CD4-positive, CD25-positive, alpha-beta regulatory T cell (primary cell): Measurements from ENCODE around the gene IFNAR2. TPM values are rescaled to one million over a fixed set of nuclear protein-coding genes. Genes with fewer than 3 reads are reported as not detected.

ENCODE experiments used
- ATAC-seq, 2 donors: fragments of 150-1000 bp; cut with Tn5 transposase; one replicate each; pipeline ENCODE4 v1.10.0; 2021; ENCODE audit warnings: low read depth in 2 of 2, moderate number of reproducible peaks in 2 of 2, moderate library complexity in 1 of 2
- DNase-seq, 3 donors: peaks; one replicate each; pipeline versions ENCODE4 v3.0.0 to v3.0.0-alpha.2; 2012 to 2022; ENCODE audit warnings: mixed read lengths in 1 of 3
- H3K27ac ChIP-seq: one replicate; pipeline ENCODE4 v1.7.0; 2013; ENCODE audit warnings: mild to moderate bottlenecking, low read length; ENCODE audit not compliant: insufficient read depth, poor library complexity, severe bottlenecking
- H3K27me3 ChIP-seq: one replicate; pipeline ENCODE4 v1.7.0; 2013; ENCODE audit warnings: low read length; ENCODE audit not compliant: control insufficient read depth, insufficient read depth
- H3K36me3 ChIP-seq: one replicate; pipeline ENCODE4 v1.7.0; 2013; ENCODE audit warnings: mild to moderate bottlenecking, low read length, moderate library complexity; ENCODE audit not compliant: control insufficient read depth, insufficient read depth
- H3K4me1 ChIP-seq: 2 replicates; pipeline ENCODE4 v1.7.0; 2013; ENCODE audit warnings: mild to moderate bottlenecking, low read length; ENCODE audit not compliant: insufficient read depth, control insufficient read depth, poor library complexity, severe bottlenecking
- H3K4me3 ChIP-seq: one replicate; pipeline ENCODE4 v1.7.0; 2013; ENCODE audit warnings: low read depth, mild to moderate bottlenecking, low read length, moderate library complexity
- H3K9me3 ChIP-seq, 2 experiments: 1 replicate in 1 of 2; 2 replicates in 1 of 2; pipeline ENCODE4 v1.7.0; 2013; ENCODE audit warnings: low read length in 2 of 2, mild to moderate bottlenecking in 1 of 2, moderate library complexity in 1 of 2; ENCODE audit not compliant: control insufficient read depth in 2 of 2
- H3K27ac Mint-ChIP-seq, 3 donors: one replicate each; pipeline ENCODE4 v1.8.0; 2020 to 2022; ENCODE audit warnings: mild to moderate bottlenecking in 3 of 3, mixed read lengths in 3 of 3, moderate library complexity in 2 of 3
- H3K27me3 Mint-ChIP-seq: one replicate; pipeline ENCODE4 v1.8.0; 2022; ENCODE audit warnings: mild to moderate bottlenecking, mixed read lengths
- H3K36me3 Mint-ChIP-seq: one replicate; pipeline ENCODE4 v1.8.0; 2020; ENCODE audit warnings: mixed read lengths
- H3K4me1 Mint-ChIP-seq, 4 donors: one replicate each; pipeline ENCODE4 v1.8.0; 2020 to 2022; ENCODE audit warnings: mixed read lengths in 4 of 4, mild to moderate bottlenecking in 1 of 4
- H3K4me3 Mint-ChIP-seq, 4 donors: one replicate each; pipeline ENCODE4 v1.8.0; 2020 to 2022; ENCODE audit warnings: mild to moderate bottlenecking in 4 of 4, mixed read lengths in 4 of 4, moderate library complexity in 3 of 4
- H3K9me3 Mint-ChIP-seq, 7 donors: one replicate each; pipeline ENCODE4 v1.8.0; 2020 to 2022; ENCODE audit warnings: mixed read lengths in 7 of 7, mild to moderate bottlenecking in 3 of 7, moderate library complexity in 2 of 7
- polyA plus RNA-seq, 4 donors: library from polyadenylated mRNA; unstranded; fragments of 300-500 nt; fragmentation: Illumina TruSeq; gene quantifications; one replicate each; pipeline ENCODE4 v1.2.3, GENCODE V29; 2021
- total RNA-seq: library from RNA; stranded (reverse); gene quantifications from one replicate; pipeline ENCODE4 v1.2.3, GENCODE V29; 2022

Gene IFNAR2
- total and polyA plus RNA-seq, 5 donors from 2014 or later, result 56.9 to 121 (median 111) TPM

DNA sequence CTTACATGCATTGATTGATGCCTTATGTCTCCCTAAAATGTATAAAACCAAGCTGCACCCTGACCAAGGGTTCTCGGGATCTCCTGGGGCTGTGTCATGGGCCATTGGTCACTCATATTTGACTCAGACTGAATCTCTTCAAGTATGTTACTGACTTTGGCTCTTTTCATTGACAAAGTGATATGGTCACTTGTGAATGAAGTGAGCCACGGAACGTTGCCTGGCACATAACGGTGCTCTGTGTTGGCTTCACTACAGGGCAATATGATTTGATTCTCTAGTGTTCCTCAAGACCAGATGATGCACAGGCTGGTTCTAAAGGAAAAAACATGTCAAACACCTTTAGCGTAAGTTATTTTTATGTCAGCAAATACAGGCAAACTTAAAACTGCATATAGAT is 25.0 kb downstream of the IFNAR2 start:
- Mint-ChIP-seq H3K36me3 (peaks cover 79% of the 10 kb centered on the region), H3K9me3 (peaks cover 0 to 4% (median 0%) of the 10 kb centered on the region in 7 donors), H3K4me3 (no peak overlapping the region), H3K27me3 (no peaks in the 10 kb centered on the region), H3K27ac (peak overlapping the region; percentile 68 to 85 (median 74)), H3K4me1 (peaks cover 43 to 87% (median 73%) of the 10 kb centered on the region in 4 donors)
- ATAC-seq, result no peak
- Histone ChIP-seq H3K36me3 (peaks cover 98% of the 10 kb centered on the region), H3K27me3 (no peaks in the 10 kb centered on the region), H3K4me1 (peaks cover 8% of the 10 kb centered on the region), H3K4me3 (no peak overlapping the region), H3K27ac (no peak overlapping the region), H3K9me3 (no peaks in the 10 kb centered on the region)
- DNase-seq, result no peak

DNA sequence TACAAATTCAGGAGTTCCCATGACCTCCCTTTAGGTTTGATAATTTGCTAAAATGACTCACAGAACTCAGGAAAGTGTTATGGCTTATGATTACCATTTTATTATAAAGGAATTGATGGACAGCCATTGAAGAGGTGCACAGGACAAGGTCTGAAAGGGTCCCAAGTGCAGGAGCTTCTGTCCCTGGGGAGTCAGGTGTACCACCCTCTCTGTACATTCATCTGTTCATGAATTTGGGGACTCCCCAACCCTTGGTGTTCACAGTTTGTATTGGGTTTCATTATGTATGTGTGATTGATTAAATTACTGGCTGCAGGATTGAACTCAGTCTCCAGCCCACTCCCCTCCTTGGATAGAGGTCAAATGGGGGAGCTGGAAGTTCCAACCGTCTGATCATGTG is 25.7 kb downstream of the IFNAR2 start:
- Histone ChIP-seq H3K4me3 (no peak overlapping the region), H3K4me1 (peaks cover 13% of the 10 kb centered on the region), H3K36me3 (peaks cover 91% of the 10 kb centered on the region), H3K27me3 (no peaks in the 10 kb centered on the region), H3K9me3 (no peaks in the 10 kb centered on the region), H3K27ac (peak overlapping the region; percentile 60)
- Mint-ChIP-seq H3K4me1 (peaks cover 44 to 88% (median 76%) of the 10 kb centered on the region in 4 donors), H3K27me3 (no peaks in the 10 kb centered on the region), H3K36me3 (peaks cover 73% of the 10 kb centered on the region), H3K27ac (peak overlapping the region; percentile 74 to 88 (median 85)), H3K4me3 (no peak overlapping the region), H3K9me3 (peaks cover 0 to 4% (median 0%) of the 10 kb centered on the region in 7 donors)
- ATAC-seq (no peak), DNase-seq (no peak)

DNA sequence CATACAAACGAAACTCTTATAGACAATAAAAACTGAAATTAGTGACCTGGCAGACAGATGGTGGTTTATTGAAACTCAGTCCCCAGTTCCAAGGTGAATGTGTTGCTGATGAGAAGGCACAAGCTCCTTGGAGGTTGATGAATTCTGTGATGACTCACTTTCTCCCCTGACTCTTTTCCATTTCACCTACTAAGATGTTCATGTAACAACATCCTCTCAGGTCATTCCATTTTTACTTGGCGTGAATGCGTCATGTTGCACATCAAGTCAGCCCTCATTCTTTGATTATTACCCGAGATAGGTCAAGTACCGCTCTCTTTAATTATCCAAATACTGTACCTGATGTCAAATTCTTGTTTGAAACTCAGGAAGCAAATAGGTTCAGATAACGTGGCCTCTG is 26.3 kb downstream of the IFNAR2 start:
- Mint-ChIP-seq H3K4me1 (peaks cover 43 to 87% (median 71%) of the 10 kb centered on the region in 4 donors), H3K27ac (peak overlapping the region; percentile 84 to 88 (median 85)), H3K36me3 (peaks cover 68% of the 10 kb centered on the region), H3K9me3 (peaks cover 0 to 4% (median 0%) of the 10 kb centered on the region in 7 donors), H3K4me3 (peak overlapping the region in 1 of 4 donors; percentile 25), H3K27me3 (no peaks in the 10 kb centered on the region)
- Histone ChIP-seq H3K27me3 (no peaks in the 10 kb centered on the region), H3K4me3 (no peak overlapping the region), H3K27ac (peak overlapping the region; percentile 60), H3K9me3 (no peaks in the 10 kb centered on the region), H3K36me3 (peaks cover 86% of the 10 kb centered on the region), H3K4me1 (peaks cover 15% of the 10 kb centered on the region)
- ATAC-seq, result peak; percentile 20 to 29
- peak in 1 of 3 donors; percentile 20 for DNase-seq

DNA sequence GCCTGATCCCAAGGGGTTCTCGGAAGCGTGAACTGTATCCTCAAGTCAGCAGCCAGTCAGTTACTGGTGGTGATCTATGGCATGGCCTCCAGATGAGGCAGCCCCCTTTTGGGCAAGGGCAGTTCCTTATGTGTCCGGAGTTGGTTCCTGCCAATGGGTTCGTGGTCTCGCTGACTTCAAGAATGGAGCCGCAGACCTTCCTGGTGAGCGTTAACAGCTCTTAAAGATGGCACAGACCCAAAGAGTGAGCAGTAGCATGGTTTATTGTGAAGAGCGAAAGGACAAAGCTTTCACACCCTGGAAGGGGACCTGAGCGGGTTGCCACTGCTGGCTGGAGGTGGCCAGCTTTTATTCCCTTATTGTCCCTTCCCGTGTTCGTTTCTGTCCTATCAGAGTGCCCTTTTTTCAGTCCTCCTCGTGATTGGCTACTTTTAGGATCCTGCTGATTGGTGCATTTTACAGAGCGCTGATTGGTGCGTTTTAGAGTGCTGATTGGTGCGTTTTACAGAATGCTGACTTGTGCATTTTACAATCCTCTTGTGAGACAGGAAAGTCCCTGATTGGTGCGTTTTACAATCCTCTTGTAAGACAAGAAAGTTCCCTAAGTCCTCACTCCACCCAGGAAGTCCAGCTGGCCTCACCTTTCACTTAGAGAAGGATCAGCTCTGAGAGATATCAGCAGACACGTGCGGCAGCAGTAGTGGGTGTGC is 27.5 kb downstream of the IFNAR2 start:
- peaks cover 37 to 86% (median 68%) of the 10 kb centered on the region in 4 donors for H3K4me1 Mint-ChIP-seq
- no peak for DNase-seq

DNA sequence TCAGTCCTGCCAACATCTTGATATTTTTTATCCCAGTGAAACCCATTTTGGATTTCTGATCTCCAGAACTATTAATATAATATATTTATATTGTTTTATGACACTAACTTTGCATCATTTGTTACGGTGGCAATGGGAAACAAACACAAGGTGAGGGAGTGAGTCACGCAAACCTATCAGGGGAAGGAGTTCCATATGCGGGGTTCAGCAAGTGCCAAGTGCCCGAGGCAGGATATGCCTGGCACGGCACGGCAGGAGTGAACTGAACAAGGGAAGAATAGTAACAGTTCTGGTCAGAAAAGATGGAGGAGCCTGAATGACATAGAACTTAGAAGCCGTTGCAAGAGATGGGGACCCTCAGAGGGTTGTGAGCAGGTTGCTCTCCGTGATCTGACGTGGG is 28.7 kb downstream of the IFNAR2 start:
- H3K4me1 ChIP-seq, result peaks cover 31% of the 10 kb centered on the region
- H3K9me3 ChIP-seq, result no peaks in the 10 kb centered on the region
- peak overlapping the region in 1 of 3 donors; percentile 42 for H3K27ac Mint-ChIP-seq
- H3K27me3 Mint-ChIP-seq, result no peaks in the 10 kb centered on the region
- peaks cover 72% of the 10 kb centered on the region for H3K36me3 ChIP-seq
- peaks cover 31 to 87% (median 62%) of the 10 kb centered on the region in 4 donors for H3K4me1 Mint-ChIP-seq
- peaks cover 54% of the 10 kb centered on the region for H3K36me3 Mint-ChIP-seq
- no peaks in the 10 kb centered on the region for H3K27me3 ChIP-seq
- H3K4me3 Mint-ChIP-seq, result peak overlapping the region in 2 of 4 donors; percentile 23 to 58
- no peak overlapping the region for H3K4me3 ChIP-seq
- ATAC-seq (no peak), DNase-seq (no peak)
- H3K27ac ChIP-seq, result peak overlapping the region; percentile 10
- peaks cover 0 to 4% (median 0%) of the 10 kb centered on the region in 7 donors for H3K9me3 Mint-ChIP-seq

More for the DNA sequence above, 27.5 kb downstream of the IFNAR2 start:
- Histone ChIP-seq H3K4me1 (peaks cover 27% of the 10 kb centered on the region), H3K9me3 (no peaks in the 10 kb centered on the region), H3K27me3 (no peaks in the 10 kb centered on the region), H3K36me3 (peaks cover 74% of the 10 kb centered on the region), H3K27ac (peak overlapping the region; percentile 60), H3K4me3 (no peak overlapping the region)
- peaks cover 58% of the 10 kb centered on the region for H3K36me3 Mint-ChIP-seq
- H3K4me3 Mint-ChIP-seq, result peak overlapping the region in 1 of 4 donors; percentile 21
- no peaks in the 10 kb centered on the region for H3K27me3 Mint-ChIP-seq
- ATAC-seq, result no peak
- peak overlapping the region; percentile 84 to 88 (median 85) for H3K27ac Mint-ChIP-seq
- peaks cover 0 to 4% (median 0%) of the 10 kb centered on the region in 7 donors for H3K9me3 Mint-ChIP-seq

DNA sequence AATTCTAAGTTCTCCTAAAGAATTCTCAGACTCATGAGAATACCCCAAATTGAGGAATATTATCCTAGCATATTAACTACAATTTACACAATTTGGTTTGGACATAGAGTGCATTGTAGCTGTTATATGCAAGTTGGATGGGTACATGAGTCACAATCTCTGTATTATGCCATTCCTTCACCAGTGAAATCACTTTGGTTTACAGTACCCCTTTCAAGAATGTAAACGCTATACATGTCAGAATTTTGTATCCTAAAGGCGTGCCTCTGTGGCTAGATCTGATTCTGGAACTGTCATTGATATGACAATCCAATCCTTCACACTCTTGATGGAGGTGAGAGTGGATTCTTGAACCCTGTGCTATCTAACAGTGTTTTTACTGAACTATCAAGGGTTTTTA is 29.7 kb downstream of the IFNAR2 start:
- Histone ChIP-seq H3K27ac (peak overlapping the region; percentile 60), H3K4me1 (peaks cover 31% of the 10 kb centered on the region), H3K36me3 (peaks cover 71% of the 10 kb centered on the region), H3K9me3 (no peaks in the 10 kb centered on the region), H3K4me3 (peak overlapping the region; percentile 27), H3K27me3 (no peaks in the 10 kb centered on the region)
- H3K4me1 Mint-ChIP-seq, result peaks cover 31 to 89% (median 57%) of the 10 kb centered on the region in 4 donors
- H3K27me3 Mint-ChIP-seq, result no peaks in the 10 kb centered on the region
- no peak for DNase-seq
- H3K27ac Mint-ChIP-seq, result peak overlapping the region; percentile 54 to 74 (median 56)
- H3K9me3 Mint-ChIP-seq, result peaks cover 0 to 4% (median 0%) of the 10 kb centered on the region in 7 donors
- peaks cover 52% of the 10 kb centered on the region for H3K36me3 Mint-ChIP-seq
- no peak for ATAC-seq
- H3K4me3 Mint-ChIP-seq, result peak overlapping the region in 3 of 4 donors; percentile 53 to 80 (median 57)

DNA sequence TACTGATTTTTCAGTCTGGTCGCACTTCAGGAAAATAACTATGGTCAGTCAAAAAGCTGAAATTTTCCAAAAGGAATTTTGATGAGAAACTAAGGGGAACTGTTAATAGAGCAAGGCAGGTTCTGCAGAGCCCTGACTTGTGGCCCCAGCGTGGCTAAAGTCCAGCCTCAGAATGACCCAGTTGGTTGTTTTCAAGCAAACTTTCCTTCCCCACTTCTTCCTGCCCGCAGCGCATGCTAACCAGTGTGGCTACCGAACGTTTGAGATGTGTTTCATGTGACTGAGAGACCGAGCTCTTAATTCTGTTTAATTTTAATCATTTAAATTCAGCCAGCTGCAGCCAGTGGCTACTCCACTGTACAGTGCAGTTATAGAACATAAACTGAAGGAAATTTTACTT is 30.3 kb downstream of the IFNAR2 start:
- peaks cover 0 to 4% (median 0%) of the 10 kb centered on the region in 7 donors for H3K9me3 Mint-ChIP-seq
- H3K4me3 Mint-ChIP-seq, result peak overlapping the region in 3 of 4 donors; percentile 53 to 80 (median 57)

More for the DNA sequence above, 30.3 kb downstream of the IFNAR2 start:
- H3K9me3 ChIP-seq, result no peaks in the 10 kb centered on the region
- peaks cover 48% of the 10 kb centered on the region for H3K36me3 Mint-ChIP-seq
- H3K4me1 Mint-ChIP-seq, result peaks cover 31 to 88% (median 52%) of the 10 kb centered on the region in 4 donors
- peak in 1 of 2 donors; percentile 32 for ATAC-seq
- H3K27ac ChIP-seq, result peak overlapping the region; percentile 60
- peaks cover 31% of the 10 kb centered on the region for H3K4me1 ChIP-seq
- no peaks in the 10 kb centered on the region for H3K27me3 ChIP-seq
- peaks cover 67% of the 10 kb centered on the region for H3K36me3 ChIP-seq
- H3K27ac Mint-ChIP-seq, result peak overlapping the region; percentile 54 to 74 (median 56)
- DNase-seq, result peak in 1 of 3 donors; percentile 22
- peak overlapping the region; percentile 21 for H3K4me3 ChIP-seq
- H3K27me3 Mint-ChIP-seq, result no peaks in the 10 kb centered on the region
